Fibroblast of villous mesenchyme (primary cell): Measurements from ENCODE around the gene MIEF1. TPM values are rescaled to one million over a fixed set of nuclear protein-coding genes. Genes with fewer than 3 reads are reported as not detected.

Source experiments
- DNase-seq: peaks from one replicate; pipeline ENCODE4 v3.0.0-alpha.2; 2010; ENCODE audit warnings: low read depth
- H3K4me3 ChIP-seq: 2 replicates; pipeline ENCODE4 v1.5.1; 2011; ENCODE audit warnings: low read depth, mild to moderate bottlenecking, low read length
- total RNA-seq: library from RNA; depleted of rRNA; stranded (reverse); fragments of >200 nt; gene quantifications from 2 replicates; pipeline ENCODE4 v1.2.3, GENCODE V29; 2012
- TF ChIP-seq, protein P1 (sequence below): IDR thresholded peaks from 2 replicates; pipeline ENCODE4 v1.5.1; 2012; ENCODE audit warnings: low read depth, mild to moderate bottlenecking, low read length; ENCODE audit not compliant: insufficient read depth

MIEF1 gene
- total RNA-seq, 1 donor = 32.8 TPM

DNA sequence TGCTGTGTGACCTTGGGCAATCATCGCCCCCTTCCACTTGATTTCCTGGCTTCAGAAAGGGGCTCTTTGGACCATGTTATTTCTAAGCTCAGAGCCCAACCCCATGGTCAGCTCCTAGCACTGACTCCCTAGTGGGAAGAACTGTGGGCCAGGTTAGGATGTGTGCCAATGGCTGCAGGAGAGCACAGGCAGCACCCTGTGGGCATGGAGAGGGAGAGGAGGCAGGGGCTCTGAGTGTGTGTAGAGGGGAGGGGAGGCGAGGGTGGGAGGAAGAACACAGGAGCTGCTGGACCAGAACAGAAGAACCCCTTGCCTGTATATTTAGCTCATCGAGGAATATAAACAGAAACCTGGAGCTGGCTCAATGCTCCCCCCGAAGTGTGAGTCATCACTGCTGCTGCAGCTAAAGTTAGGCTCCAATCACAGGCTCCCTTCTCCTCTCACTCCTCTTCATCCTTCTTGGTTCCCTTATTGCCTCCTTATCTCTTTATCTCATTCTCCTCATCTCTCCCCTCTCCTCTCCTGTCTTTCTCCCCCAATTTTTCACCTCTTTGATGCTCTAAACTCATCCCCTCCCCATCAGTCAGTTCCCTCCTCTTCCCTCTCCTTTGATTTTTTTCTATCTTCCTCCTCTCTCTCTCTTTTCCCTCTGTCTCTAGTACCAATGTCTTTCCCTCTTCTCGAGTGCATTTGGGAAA lies 44.9 kb downstream of the MIEF1 start:
- no peak for DNase-seq
- TF ChIP-seq, protein P1, sequence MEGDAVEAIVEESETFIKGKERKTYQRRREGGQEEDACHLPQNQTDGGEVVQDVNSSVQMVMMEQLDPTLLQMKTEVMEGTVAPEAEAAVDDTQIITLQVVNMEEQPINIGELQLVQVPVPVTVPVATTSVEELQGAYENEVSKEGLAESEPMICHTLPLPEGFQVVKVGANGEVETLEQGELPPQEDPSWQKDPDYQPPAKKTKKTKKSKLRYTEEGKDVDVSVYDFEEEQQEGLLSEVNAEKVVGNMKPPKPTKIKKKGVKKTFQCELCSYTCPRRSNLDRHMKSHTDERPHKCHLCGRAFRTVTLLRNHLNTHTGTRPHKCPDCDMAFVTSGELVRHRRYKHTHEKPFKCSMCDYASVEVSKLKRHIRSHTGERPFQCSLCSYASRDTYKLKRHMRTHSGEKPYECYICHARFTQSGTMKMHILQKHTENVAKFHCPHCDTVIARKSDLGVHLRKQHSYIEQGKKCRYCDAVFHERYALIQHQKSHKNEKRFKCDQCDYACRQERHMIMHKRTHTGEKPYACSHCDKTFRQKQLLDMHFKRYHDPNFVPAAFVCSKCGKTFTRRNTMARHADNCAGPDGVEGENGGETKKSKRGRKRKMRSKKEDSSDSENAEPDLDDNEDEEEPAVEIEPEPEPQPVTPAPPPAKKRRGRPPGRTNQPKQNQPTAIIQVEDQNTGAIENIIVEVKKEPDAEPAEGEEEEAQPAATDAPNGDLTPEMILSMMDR = no peak
- H3K4me3 ChIP-seq = no peak overlapping the region

DNA sequence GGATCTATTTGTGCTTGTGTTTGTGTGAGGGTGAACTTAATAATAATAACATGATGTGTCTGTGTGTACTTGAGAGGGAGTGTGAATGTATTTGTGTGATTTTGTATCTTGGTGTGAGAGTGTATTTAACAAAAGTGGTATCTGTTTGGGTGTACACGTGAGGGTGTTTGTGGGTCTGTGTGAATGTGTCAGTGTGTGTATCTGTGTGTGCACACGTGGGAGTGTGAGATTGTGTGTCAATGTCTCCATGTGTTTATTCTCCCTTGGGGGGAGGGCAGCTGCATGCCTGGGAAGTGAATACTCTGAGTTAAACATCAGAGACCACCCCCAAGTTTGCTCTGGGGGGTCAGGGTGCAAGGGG lies 45.5 kb downstream of the MIEF1 start:
- TF ChIP-seq, protein P1 = no peak
- H3K4me3 ChIP-seq = no peak overlapping the region

DNA sequence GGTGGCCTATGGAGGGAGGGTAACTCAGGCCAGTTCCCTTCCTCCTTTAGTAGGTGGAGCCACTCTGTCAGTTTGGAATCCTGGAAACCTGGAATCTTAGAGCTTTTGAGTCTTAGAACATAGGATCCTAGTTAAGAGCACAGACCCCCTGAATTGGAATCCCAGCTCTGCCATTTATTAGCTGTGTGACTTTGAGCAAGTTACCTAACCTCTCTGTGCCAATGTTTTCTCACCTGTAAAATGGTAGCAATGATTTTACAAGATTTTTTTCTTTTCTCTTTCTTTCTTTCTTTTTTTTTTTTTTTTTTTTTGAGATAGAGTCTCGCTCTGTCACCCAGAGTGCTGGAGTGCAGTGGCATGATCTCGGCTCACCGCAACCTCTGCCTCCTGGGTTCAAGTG lies 51.3 kb downstream of the MIEF1 start:
- no peak overlapping the region for H3K4me3 ChIP-seq
- DNase-seq = no peak
- TF ChIP-seq, protein P1 = no peak

More for the DNA sequence above, 45.5 kb downstream of the MIEF1 start:
- no peak for DNase-seq

DNA sequence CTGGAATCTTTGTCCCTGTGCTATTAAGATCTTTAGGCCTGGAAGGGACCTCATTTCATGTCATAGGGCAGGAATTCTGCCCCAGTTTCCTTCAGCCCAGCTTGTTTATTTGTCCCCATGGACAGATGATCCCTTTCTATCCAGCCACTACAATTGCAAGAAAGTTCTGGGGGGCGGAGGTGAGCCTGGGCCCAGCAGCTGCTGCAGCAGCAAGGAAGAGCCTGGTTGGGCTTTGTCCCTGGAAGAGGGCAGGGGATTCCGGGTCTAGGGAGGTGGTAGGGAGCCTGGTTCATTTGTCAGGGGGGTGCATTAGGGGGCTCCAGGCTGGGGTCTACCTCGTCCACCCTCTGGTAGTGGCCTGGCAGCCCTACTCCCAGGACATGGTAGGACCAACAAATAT lies 52.1 kb downstream of the MIEF1 start:
- DNase-seq = no peak
- no peak overlapping the region for H3K4me3 ChIP-seq
- TF ChIP-seq, protein P1 = no peak

DNA sequence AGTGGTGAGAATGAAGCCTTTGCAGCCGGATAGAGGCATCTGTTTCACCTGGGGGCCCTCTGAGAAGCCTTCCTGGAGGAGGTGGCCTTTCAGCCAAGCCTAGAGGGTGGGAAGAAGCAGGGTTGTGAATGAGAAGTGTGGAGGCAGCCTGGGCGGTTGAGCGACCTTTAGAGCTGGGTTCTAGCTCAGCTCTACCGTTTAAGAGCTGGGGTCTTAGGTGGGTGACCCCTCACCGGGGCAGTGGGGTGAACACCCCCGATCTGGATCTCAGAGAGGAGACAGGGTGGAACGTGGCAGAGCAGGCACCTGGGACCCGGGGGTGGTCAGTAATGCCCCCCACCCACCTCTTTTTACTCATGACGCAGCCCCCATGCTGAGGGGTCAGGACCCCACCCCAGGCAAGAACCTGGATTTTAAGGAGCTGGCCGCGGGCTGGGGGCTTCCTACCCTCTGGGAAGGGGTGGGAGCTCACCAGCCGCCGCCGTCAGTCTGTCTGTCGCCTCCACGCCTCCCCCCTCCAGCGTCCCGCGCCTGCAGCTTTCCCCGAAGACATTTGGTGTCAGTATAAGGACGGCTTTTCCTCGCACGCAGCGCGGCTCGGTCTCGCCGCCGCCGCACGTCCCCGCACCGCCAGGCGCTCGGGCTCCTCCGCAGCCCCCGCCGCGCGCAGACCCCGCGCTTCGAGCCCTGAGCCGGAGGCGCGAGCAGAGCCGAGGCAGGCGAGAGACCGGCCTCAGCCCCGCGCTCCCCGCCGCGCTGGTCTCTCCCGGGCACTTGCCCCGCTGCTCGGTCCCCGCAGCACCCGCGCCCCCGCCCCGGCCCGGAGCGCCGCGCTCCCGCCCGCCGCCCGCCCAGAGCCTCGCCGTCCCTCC lies 55.1 kb downstream of the MIEF1 start:
- TF ChIP-seq, protein P1 = no peak
- H3K4me3 ChIP-seq = no peak overlapping the region
- DNase-seq = no peak

DNA sequence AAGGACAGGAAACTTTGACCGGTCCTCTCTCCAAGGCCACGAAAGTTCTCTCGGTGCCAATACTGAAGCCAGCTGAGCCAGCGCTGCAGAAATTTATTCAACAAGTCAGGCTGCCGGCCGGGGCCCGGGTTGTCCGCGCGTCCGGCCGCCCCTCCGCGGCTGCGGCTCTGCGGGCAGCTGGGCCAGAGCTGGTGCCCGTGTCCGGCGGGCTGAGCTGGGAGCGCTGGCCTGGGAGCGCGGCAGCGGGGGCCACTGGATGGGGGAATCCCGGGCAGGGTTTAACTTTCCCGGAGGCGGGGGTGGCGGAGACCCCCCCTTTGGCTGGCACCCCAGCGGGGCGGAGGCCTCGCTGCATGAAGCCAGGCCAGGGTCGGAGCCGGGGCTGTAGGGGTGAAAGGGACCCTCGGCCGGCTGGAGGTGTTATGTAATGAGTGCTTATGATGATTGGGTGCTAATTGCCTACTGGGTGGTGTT lies 56.2 kb downstream of the MIEF1 start:
- TF ChIP-seq, protein P1 = no peak
- H3K4me3 ChIP-seq = no peak overlapping the region
- no peak for DNase-seq
